ENCODE measurements around the gene CEP290.

Gene CEP290

DNA sequence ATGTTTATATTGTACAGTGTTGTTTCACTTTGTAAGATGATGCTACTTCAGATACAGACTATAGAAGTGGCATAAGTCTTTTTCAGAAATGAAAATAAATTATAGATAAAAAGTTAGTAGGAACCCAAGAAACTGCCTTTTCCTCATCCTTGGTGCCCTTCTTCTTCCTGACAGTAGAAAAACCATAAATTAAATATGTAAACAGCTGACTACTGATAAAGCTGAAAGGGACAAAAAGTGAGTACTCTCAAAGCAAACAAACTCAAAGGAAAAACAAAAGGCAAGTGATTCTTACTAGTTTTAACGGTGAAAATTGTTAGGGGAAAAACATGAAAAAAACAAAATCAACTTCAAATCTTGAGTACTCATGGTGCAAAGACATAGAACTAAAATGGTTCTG, 104.1 kb downstream of the CEP290 start:
- H3K4me1 ChIP-seq (ENCODE audit: control insufficient read depth, insufficient read depth, low read length): peaks cover 7% of the 10 kb centered on the region; the same call in 1 of the 2 replicates
- ChIA-PET CTCF (no interaction called here), POLR2A (no interaction called here)
- no peak overlapping the region for H3K4me3 ChIP-seq (ENCODE audit: low read depth, low read length)
- TF ChIP-seq, protein P1, sequence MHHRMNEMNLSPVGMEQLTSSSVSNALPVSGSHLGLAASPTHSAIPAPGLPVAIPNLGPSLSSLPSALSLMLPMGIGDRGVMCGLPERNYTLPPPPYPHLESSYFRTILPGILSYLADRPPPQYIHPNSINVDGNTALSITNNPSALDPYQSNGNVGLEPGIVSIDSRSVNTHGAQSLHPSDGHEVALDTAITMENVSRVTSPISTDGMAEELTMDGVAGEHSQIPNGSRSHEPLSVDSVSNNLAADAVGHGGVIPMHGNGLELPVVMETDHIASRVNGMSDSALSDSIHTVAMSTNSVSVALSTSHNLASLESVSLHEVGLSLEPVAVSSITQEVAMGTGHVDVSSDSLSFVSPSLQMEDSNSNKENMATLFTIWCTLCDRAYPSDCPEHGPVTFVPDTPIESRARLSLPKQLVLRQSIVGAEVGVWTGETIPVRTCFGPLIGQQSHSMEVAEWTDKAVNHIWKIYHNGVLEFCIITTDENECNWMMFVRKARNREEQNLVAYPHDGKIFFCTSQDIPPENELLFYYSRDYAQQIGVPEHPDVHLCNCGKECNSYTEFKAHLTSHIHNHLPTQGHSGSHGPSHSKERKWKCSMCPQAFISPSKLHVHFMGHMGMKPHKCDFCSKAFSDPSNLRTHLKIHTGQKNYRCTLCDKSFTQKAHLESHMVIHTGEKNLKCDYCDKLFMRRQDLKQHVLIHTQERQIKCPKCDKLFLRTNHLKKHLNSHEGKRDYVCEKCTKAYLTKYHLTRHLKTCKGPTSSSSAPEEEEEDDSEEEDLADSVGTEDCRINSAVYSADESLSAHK (tag by site-specific recombination; IDR thresholded peaks at IDR 0.05): peak; percentile 74; the same call in 1 of the 2 replicates
- TF ChIP-seq, protein P2, sequence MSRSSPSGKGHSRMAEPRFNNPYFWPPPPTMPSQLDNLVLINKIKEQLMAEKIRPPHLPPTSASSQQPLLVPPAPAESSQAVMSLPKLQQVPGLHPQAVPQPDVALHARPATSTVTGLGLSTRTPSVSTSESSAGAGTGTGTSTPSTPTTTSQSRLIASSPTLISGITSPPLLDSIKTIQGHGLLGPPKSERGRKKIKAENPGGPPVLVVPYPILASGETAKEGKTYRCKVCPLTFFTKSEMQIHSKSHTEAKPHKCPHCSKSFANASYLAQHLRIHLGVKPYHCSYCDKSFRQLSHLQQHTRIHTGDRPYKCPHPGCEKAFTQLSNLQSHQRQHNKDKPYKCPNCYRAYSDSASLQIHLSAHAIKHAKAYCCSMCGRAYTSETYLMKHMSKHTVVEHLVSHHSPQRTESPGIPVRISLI (tag by site-specific recombination; IDR thresholded peaks at IDR 0.05): no peak
- TF ChIP-seq ZFP41 (tag by site-specific recombination; IDR thresholded peaks at IDR 0.05; ENCODE audit: borderline replicate concordance) (no peak), HOXC10 (CRISPR knock-in tag; IDR thresholded peaks at IDR 0.05) (no peak), PRDM1 (tag by site-specific recombination; IDR thresholded peaks at IDR 0.05) (peak; percentile 59; the same call in 1 of the 2 replicates)
- TF ChIP-seq, protein P3, sequence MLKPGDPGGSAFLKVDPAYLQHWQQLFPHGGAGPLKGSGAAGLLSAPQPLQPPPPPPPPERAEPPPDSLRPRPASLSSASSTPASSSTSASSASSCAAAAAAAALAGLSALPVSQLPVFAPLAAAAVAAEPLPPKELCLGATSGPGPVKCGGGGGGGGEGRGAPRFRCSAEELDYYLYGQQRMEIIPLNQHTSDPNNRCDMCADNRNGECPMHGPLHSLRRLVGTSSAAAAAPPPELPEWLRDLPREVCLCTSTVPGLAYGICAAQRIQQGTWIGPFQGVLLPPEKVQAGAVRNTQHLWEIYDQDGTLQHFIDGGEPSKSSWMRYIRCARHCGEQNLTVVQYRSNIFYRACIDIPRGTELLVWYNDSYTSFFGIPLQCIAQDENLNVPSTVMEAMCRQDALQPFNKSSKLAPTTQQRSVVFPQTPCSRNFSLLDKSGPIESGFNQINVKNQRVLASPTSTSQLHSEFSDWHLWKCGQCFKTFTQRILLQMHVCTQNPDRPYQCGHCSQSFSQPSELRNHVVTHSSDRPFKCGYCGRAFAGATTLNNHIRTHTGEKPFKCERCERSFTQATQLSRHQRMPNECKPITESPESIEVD (tag by site-specific recombination; IDR thresholded peaks at IDR 0.05): peak; percentile 54
- no peak overlapping the region for H3K27ac ChIP-seq (ENCODE audit: extremely low read depth, low read depth, low read length)
- H3K36me3 ChIP-seq (ENCODE audit: control insufficient read depth in 2 of 2, insufficient read depth in 1 of 2, low read length in 2 of 2): peaks cover 0 to 17% of the 10 kb centered on the region in 2 experiments; a peak in 2 of 3 replicates
- H3K9me3 ChIP-seq (ENCODE audit: control insufficient read depth, insufficient read depth, low read depth, low read length): no peaks in the 10 kb centered on the region

DNA sequence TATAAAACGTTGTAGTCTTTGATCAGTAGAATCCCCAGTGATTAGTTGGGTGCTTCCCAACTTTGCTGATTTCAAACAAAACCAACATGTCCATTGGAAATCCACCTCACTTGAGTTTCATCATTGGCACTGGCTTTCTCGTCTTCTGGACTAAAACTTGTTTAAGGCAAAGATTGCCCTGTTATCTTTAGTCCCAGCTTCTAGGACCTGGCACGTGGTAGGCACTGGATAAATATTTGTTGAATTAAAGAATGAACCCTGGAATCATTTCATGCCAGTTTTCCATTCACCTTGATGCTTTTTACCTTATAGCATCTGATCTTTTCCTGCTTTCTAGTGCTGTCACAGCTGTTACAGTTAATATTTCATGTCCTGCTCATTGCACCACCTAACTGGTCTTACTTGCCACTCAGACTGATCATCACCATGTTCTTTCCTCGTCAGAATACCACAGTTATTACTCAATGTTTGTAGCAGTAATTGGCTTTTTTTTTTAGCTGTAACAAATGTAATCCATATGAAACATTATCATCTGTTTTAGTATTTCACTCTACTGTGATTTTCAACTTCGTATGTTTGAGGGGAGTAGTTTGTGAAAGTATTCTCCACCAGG, 105.4 kb downstream of the CEP290 start:
- H3K27ac ChIP-seq (ENCODE audit: extremely low read depth, low read depth, low read length): no peak overlapping the region
- ChIA-PET POLR2A (interaction anchor here (0.6 kb wide), 1 partner anchor 13 kb away, joined by 4 read pairs; no protein-coding TSS in a partner anchor), CTCF (interaction anchor here (0.6 kb wide), 1 partner anchor 357 kb away, joined by 3 read pairs; no protein-coding TSS in a partner anchor)
- TF ChIP-seq, protein P4, sequence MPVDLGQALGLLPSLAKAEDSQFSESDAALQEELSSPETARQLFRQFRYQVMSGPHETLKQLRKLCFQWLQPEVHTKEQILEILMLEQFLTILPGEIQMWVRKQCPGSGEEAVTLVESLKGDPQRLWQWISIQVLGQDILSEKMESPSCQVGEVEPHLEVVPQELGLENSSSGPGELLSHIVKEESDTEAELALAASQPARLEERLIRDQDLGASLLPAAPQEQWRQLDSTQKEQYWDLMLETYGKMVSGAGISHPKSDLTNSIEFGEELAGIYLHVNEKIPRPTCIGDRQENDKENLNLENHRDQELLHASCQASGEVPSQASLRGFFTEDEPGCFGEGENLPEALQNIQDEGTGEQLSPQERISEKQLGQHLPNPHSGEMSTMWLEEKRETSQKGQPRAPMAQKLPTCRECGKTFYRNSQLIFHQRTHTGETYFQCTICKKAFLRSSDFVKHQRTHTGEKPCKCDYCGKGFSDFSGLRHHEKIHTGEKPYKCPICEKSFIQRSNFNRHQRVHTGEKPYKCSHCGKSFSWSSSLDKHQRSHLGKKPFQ (tag by site-specific recombination; IDR thresholded peaks at IDR 0.05): no peak
- TF ChIP-seq PRDM1 (tag by site-specific recombination; IDR thresholded peaks at IDR 0.05): 0 out of 2 replicates have a peak, but pooled peaks have one; percentile 26
- no peak for TF ChIP-seq SCRT2 (tag by site-specific recombination; IDR thresholded peaks at IDR 0.05)
- 0 out of 2 replicates have a peak, but pooled peaks have one; percentile 5 for TF ChIP-seq ZNF184 (tag by site-specific recombination; IDR thresholded peaks at IDR 0.05)
- TF ChIP-seq, protein P3 (tag by site-specific recombination; IDR thresholded peaks at IDR 0.05): 0 out of 2 replicates have a peak, but pooled peaks have one; percentile 8
- TF ChIP-seq, protein P5, sequence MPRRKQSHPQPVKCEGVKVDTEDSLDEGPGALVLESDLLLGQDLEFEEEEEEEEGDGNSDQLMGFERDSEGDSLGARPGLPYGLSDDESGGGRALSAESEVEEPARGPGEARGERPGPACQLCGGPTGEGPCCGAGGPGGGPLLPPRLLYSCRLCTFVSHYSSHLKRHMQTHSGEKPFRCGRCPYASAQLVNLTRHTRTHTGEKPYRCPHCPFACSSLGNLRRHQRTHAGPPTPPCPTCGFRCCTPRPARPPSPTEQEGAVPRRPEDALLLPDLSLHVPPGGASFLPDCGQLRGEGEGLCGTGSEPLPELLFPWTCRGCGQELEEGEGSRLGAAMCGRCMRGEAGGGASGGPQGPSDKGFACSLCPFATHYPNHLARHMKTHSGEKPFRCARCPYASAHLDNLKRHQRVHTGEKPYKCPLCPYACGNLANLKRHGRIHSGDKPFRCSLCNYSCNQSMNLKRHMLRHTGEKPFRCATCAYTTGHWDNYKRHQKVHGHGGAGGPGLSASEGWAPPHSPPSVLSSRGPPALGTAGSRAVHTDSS (tag by site-specific recombination; IDR thresholded peaks at IDR 0.05): no peak
- H3K4me1 ChIP-seq (ENCODE audit: control insufficient read depth, insufficient read depth, low read length): peaks cover 7% of the 10 kb centered on the region; the same call in 1 of the 2 replicates
- H3K9me3 ChIP-seq (ENCODE audit: control insufficient read depth, insufficient read depth, low read depth, low read length): no peaks in the 10 kb centered on the region
- peaks cover 0 to 8% of the 10 kb centered on the region in 2 experiments; a peak in 1 of 3 replicates for H3K36me3 ChIP-seq (ENCODE audit: control insufficient read depth in 2 of 2, insufficient read depth in 1 of 2, low read length in 2 of 2)
- peak overlapping the region; percentile 87 for H3K4me3 ChIP-seq (ENCODE audit: low read depth, low read length)

All from HEK293 (cell line).